Measurements from ENCODE around the gene CSNK1D. TPM values are rescaled to one million over a fixed set of nuclear protein-coding genes. Genes with fewer than 3 reads are reported as not detected.
A peak's percentile ranks its signal among the peaks of the same experiment; 100 is the strongest.

Gene CSNK1D
- total and polyA plus RNA-seq, 10 of the 15 experiments (the other 5 are each of a cell fraction or from before 2014, with no cell fraction given): 5.7 to 105 (median 58.1) TPM

GRCh38 chr17:82257473-82257872, 16.0 kb downstream of the CSNK1D start (continued):
- TF ChIP-seq KLF5 (IDR thresholded peaks at IDR 0.05; ENCODE audit: partially characterized antibody) (no peak), ZNF592 (IDR thresholded peaks at IDR 0.05) (no peak), YBX1 (IDR thresholded peaks at IDR 0.05) (no peak), TARDBP (IDR thresholded peaks at IDR 0.05; ENCODE audit: borderline replicate concordance) (no peak), MTA2 (IDR thresholded peaks at IDR 0.05; ENCODE audit: low read depth) (no peak)
- TF ChIP-seq, protein P1, sequence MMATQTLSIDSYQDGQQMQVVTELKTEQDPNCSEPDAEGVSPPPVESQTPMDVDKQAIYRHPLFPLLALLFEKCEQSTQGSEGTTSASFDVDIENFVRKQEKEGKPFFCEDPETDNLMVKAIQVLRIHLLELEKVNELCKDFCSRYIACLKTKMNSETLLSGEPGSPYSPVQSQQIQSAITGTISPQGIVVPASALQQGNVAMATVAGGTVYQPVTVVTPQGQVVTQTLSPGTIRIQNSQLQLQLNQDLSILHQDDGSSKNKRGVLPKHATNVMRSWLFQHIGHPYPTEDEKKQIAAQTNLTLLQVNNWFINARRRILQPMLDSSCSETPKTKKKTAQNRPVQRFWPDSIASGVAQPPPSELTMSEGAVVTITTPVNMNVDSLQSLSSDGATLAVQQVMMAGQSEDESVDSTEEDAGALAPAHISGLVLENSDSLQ (IDR thresholded peaks at IDR 0.05): peak; percentile 95

GRCh38 chr17:82256242-82256885, 17.1 kb downstream of the CSNK1D start:
- H3K36me3 ChIP-seq (ENCODE audit: control insufficient read depth in 2 of 2, insufficient read depth in 2 of 2, low read length in 1 of 2): peaks cover 39 to 46% of the 10 kb centered on the region in 2 experiments
- H2AFZ ChIP-seq (ENCODE audit: control insufficient read depth, low read depth, low read length): no peak overlapping the region
- no peak overlapping the region for H3K4me2 ChIP-seq (ENCODE audit: control insufficient read depth, insufficient read depth)
- no peak overlapping the region for H3K9ac ChIP-seq (ENCODE audit: control insufficient read depth, insufficient read depth, low read length)
- H3K27ac ChIP-seq (ENCODE audit: control insufficient read depth, insufficient read depth): no peak overlapping the region
- DNase-seq (ENCODE audit: low read depth, low spot score) (no peak), ATAC-seq (no peak), FAIRE-seq (no peak)
- ChIA-PET RAD21 (ENCODE audit: unreplicated experiment) (no interaction called here), SMC1A (ENCODE audit: uncharacterized antibody, unreplicated experiment) (interaction anchor here (0.7 kb wide), 1 partner anchor 65 kb away, joined by 3 read pairs; no protein-coding TSS in a partner anchor), CTCF (interaction anchor here (0.6 kb wide), 1 partner anchor 226 kb away, joined by 3 read pairs; no protein-coding TSS in a partner anchor), POLR2A (interaction anchor here (1.0 kb wide), 1 partner anchor 91 kb away, joined by 3 read pairs; no protein-coding TSS in a partner anchor)
- BruUV-seq (replicated peaks): no TSS peak
- no peaks in the 10 kb centered on the region for H3K4me1 ChIP-seq (ENCODE audit: control insufficient read depth, insufficient read depth, low read length)
- no peak overlapping the region for H3K4me3 ChIP-seq
- no peaks in the 10 kb centered on the region; the same call in 1 of the 2 replicates for H3K79me2 ChIP-seq (ENCODE audit: control insufficient read depth, insufficient read depth, low read length)
- no peaks in the 10 kb centered on the region for H3K27me3 ChIP-seq (replicated peaks in 1 of 2; ENCODE audit: control insufficient read depth in 2 of 2, insufficient read depth in 2 of 2, low read length in 1 of 2)
- TF ChIP-seq ATF7 (IDR thresholded peaks at IDR 0.05; ENCODE audit: low read depth) (no peak), POLR2A (IDR thresholded peaks at IDR 0.05; ENCODE audit: low read depth, low read length) (peak; percentile 48), NBN (IDR thresholded peaks at IDR 0.05) (no peak), JUNB (IDR thresholded peaks at IDR 0.05) (no peak), TCF12 (IDR thresholded peaks at IDR 0.05; ENCODE audit: low read depth, low read length) (no peak), SUZ12 (IDR thresholded peaks at IDR 0.05; ENCODE audit: unreplicated experiment) (no peak)
- TF ChIP-seq, protein P2, sequence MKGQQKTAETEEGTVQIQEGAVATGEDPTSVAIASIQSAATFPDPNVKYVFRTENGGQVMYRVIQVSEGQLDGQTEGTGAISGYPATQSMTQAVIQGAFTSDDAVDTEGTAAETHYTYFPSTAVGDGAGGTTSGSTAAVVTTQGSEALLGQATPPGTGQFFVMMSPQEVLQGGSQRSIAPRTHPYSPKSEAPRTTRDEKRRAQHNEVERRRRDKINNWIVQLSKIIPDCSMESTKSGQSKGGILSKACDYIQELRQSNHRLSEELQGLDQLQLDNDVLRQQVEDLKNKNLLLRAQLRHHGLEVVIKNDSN (IDR thresholded peaks at IDR 0.05; ENCODE audit: borderline replicate concordance, extremely low read length, insufficient read depth, low read depth, low read length): no peak
- in situ Hi-C loops (cut with MboI) (no loop called here), intact Hi-C loops (cut with micrococcal nuclease; ENCODE audit: unreplicated experiment) (no loop called here)
- H4K20me1 ChIP-seq (ENCODE audit: control insufficient read depth, insufficient read depth): peaks cover 3% of the 10 kb centered on the region; the same call in 1 of the 2 replicates
- WGBS (ENCODE audit: insufficient coverage, insufficient replicate concordance, low lambda C conversion rate, missing lambda C conversion rate): over 99% methylated on average over 14 of the region's 14 CpGs
- H3K9me3 ChIP-seq (replicated peaks; ENCODE audit: control insufficient read depth, insufficient read depth, low read length): no peaks in the 10 kb centered on the region; the same call in 2 of the 3 replicates

Measured in GM12878 (cell line).